ENCODE results near the gene XPC. TPM values are rescaled to one million over a fixed set of nuclear protein-coding genes. Genes with fewer than 3 reads are reported as not detected.
A peak's percentile ranks its signal among the peaks of the same experiment; 100 is the strongest.

The XPC gene
- total and polyA plus RNA-seq, 2 donors (not counting 3 experiments of a cell fraction or from before 2014, with no cell fraction given) = 11.9 to 36.8 TPM

- Histone ChIP-seq H3K79me2 (ENCODE audit: control insufficient read depth, insufficient read depth, low read length) (no peaks in the 10 kb centered on the region), H3K4me2 (ENCODE audit: insufficient read depth, low read length) (peak overlapping the region; percentile 88), H4K20me1 (replicated peaks; ENCODE audit: control insufficient read depth, extremely low read depth, insufficient read depth, low read length) (no peaks in the 10 kb centered on the region), H3K27ac (ENCODE audit: insufficient read depth, low read depth, low read length) (peak overlapping the region; percentile 100), H3K9me3 (replicated peaks; ENCODE audit: control insufficient read depth, insufficient read depth, low read length) (no peaks in the 10 kb centered on the region), H3K4me3 (replicated peaks in 1 of 3; ENCODE audit: insufficient read depth in 1 of 3, low read depth in 1 of 3, low read length in 3 of 3) (peak overlapping the region in 1 of 3 experiments; percentile 20), H2AFZ (ENCODE audit: low read depth, low read length) (peak overlapping the region; percentile 21), H3K27me3 (ENCODE audit: control insufficient read depth in 2 of 2, insufficient read depth in 2 of 2, low read length in 2 of 2) (no peaks in the 10 kb centered on the region), H3K4me1 (ENCODE audit: control insufficient read depth, extremely low read depth, insufficient read depth, low read length) (peaks cover 41% of the 10 kb centered on the region), H3K9me1 (replicated peaks; ENCODE audit: control insufficient read depth, extremely low read depth, insufficient read depth, low read length) (no peaks in the 10 kb centered on the region), H3K9ac (replicated peaks; ENCODE audit: extremely low read depth, insufficient read depth, low read length) (peak overlapping the region; percentile 93), H3K36me3 (ENCODE audit: control insufficient read depth in 2 of 2, extremely low read depth in 1 of 2, insufficient read depth in 2 of 2, low read length in 2 of 2) (peaks cover 0 to 14% of the 10 kb centered on the region in 2 experiments)
- dilution Hi-C loops (cut with MboI; ENCODE audit: extremely low pct_ligation_motif_present, low sequenced_read_pairs) = no loop called here
- CTCF ChIA-PET = interaction anchor here (0.9 to 4.9 kb wide), 7 partner anchors 8 to 404 kb away, joined by 3 to 30 read pairs (median 5); partner anchors contain the start of genes CHCHD4, LSM3, TMEM43 and XPC
- peak; percentile 54 for TF ChIP-seq POLR2AphosphoS5 (IDR thresholded peaks at IDR 0.05; ENCODE audit: insufficient read depth, low read depth, low read length)
- TF ChIP-seq POLR2A (IDR thresholded peaks at IDR 0.05; ENCODE audit: low read depth, low read length) = peak; percentile 69
- TF ChIP-seq FOS (IDR thresholded peaks at IDR 0.05; ENCODE audit: borderline replicate concordance, insufficient read depth, low read length) = peak; percentile 82
- no peak for TF ChIP-seq MYC (IDR thresholded peaks at IDR 0.05; ENCODE audit: low read depth, low read length)
- TF ChIP-seq, protein P1, sequence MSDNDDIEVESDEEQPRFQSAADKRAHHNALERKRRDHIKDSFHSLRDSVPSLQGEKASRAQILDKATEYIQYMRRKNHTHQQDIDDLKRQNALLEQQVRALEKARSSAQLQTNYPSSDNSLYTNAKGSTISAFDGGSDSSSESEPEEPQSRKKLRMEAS (IDR thresholded peaks at IDR 0.05; ENCODE audit: insufficient read depth, insufficient read length) = no peak
- TF ChIP-seq CTCF (IDR thresholded peaks at IDR 0.05; ENCODE audit: extremely low read depth in 1 of 2, insufficient read depth in 1 of 2, low read depth in 1 of 2, low read length in 2 of 2) = no peak
- TF ChIP-seq EZH2 (IDR thresholded peaks at IDR 0.05; ENCODE audit: borderline replicate concordance, low read depth, low read length, severe bottlenecking) = no peak
- peak; percentile 98 for TF ChIP-seq JUN (IDR thresholded peaks at IDR 0.05; ENCODE audit: borderline replicate concordance, insufficient read depth, insufficient read length, low read depth)
- TF ChIP-seq GATA2 (IDR thresholded peaks at IDR 0.05; ENCODE audit: insufficient read depth, insufficient read length, low read depth, low read length) = peak; percentile 83
- intact Hi-C loops (cut with micrococcal nuclease) = loop anchor here (1.0 to 10.0 kb wide), 7 partner anchors 19 to 1918 kb away; partner anchors contain the start of genes LSM3, NR2C2, SLC6A6 and TMEM43
- POLR2A ChIA-PET = interaction anchor here (1.1 to 2.6 kb wide), 4 partner anchors 19 to 248 kb away, joined by 3 to 30 read pairs (median 9); partner anchors contain the start of genes CHCHD4, LSM3, TMEM43 and XPC
- TSS peak; percentile 44 for BruUV-seq (replicated peaks)
- peak; percentile 97 for DNase-seq (ENCODE audit: low read depth, low spot score)
- peak; percentile 99 for FAIRE-seq
Measured at GRCh38 chr3:14144423-14145075, 33.9 kb downstream of the XPC start.

Data from endothelial cell of umbilical vein (primary cell).